ENCODE data around the gene GRM8.

- no peak for TF ChIP-seq TCF4 (CRISPR knock-in tag; IDR thresholded peaks at IDR 0.05; ENCODE audit: borderline replicate concordance)
- no peak for TF ChIP-seq RARB (CRISPR knock-in tag; IDR thresholded peaks at IDR 0.05)
- TF ChIP-seq CSDC2 (CRISPR knock-in tag; IDR thresholded peaks at IDR 0.05): no peak
- no peak for TF ChIP-seq ZFP3 (CRISPR knock-in tag; IDR thresholded peaks at IDR 0.05)
- TF ChIP-seq POU6F1 (CRISPR knock-in tag; IDR thresholded peaks at IDR 0.05; ENCODE audit: borderline replicate concordance, low read depth): no peak
- TF ChIP-seq ZNF8 (CRISPR knock-in tag; IDR thresholded peaks at IDR 0.05): no peak
- no peak for TF ChIP-seq PPARA (CRISPR knock-in tag; IDR thresholded peaks at IDR 0.05; ENCODE audit: borderline replicate concordance)
Observed at GRCh38 chr7:126702242-126703016, 550.3 kb downstream of the GRM8 start.
